Trophoblast cell (in vitro differentiated cells and primary cell): ENCODE results near the gene PPP4R3B.

ENCODE experiments used
- DNase-seq, 2 donors: peaks; one replicate each; pipeline ENCODE4 v3.0.0-alpha.2; 2016
- H2AFZ ChIP-seq: 2 replicates; pipeline ENCODE4 v1.6.1; 2013; ENCODE audit warnings: low read length, moderate library complexity, mild to moderate bottlenecking; ENCODE audit not compliant: insufficient read depth, poor library complexity
- H2AK5ac ChIP-seq: 2 replicates; pipeline ENCODE4 v1.6.1; 2013; ENCODE audit warnings: mild to moderate bottlenecking, low read length
- H2BK120ac ChIP-seq: 2 replicates; pipeline ENCODE4 v1.6.1; 2013; ENCODE audit warnings: low read length, mild to moderate bottlenecking, moderate library complexity; ENCODE audit not compliant: insufficient read depth, poor library complexity
- H2BK12ac ChIP-seq: 2 replicates; pipeline ENCODE4 v1.6.1; 2013; ENCODE audit warnings: mild to moderate bottlenecking, low read length, moderate library complexity
- H2BK5ac ChIP-seq: 2 replicates; pipeline ENCODE4 v1.6.1; 2013; ENCODE audit warnings: low read length, low read depth, moderate library complexity, mild to moderate bottlenecking; ENCODE audit not compliant: poor library complexity
- H3K14ac ChIP-seq: 2 replicates; pipeline ENCODE4 v1.6.1; 2013; ENCODE audit warnings: mild to moderate bottlenecking, low read length
- H3K18ac ChIP-seq: 2 replicates; pipeline ENCODE4 v1.6.1; 2013; ENCODE audit warnings: mild to moderate bottlenecking, low read length
- H3K23ac ChIP-seq: 2 replicates; pipeline ENCODE4 v1.6.1; 2013; ENCODE audit warnings: low read length
- H3K27ac ChIP-seq: 2 replicates; pipeline ENCODE4 v1.5.1; 2013; ENCODE audit warnings: low read depth, mild to moderate bottlenecking, inconsistent platforms, low read length, moderate library complexity
- H3K27me3 ChIP-seq: 2 replicates; pipeline ENCODE4 v1.6.1; 2013; ENCODE audit warnings: inconsistent platforms, mild to moderate bottlenecking, low read length, moderate library complexity; ENCODE audit not compliant: insufficient read depth
- H3K36me3 ChIP-seq, 2 experiments: 1 replicate in 1 of 2; 2 replicates in 1 of 2; pipeline ENCODE4 v1.6.1; 2013; ENCODE audit warnings: low read length in 2 of 2, mild to moderate bottlenecking in 2 of 2, moderate library complexity in 1 of 2; ENCODE audit not compliant: insufficient read depth in 2 of 2, control insufficient read depth in 1 of 2
- H3K4ac ChIP-seq: 2 replicates; pipeline ENCODE4 v1.6.1; 2013; ENCODE audit warnings: low read depth, mild to moderate bottlenecking, low read length, moderate library complexity
- H3K4me1 ChIP-seq, 2 experiments: 1 replicate in 1 of 2; 2 replicates in 1 of 2; pipeline ENCODE4 v1.6.1; 2013; ENCODE audit warnings: low read length in 2 of 2, mild to moderate bottlenecking in 2 of 2, moderate library complexity in 1 of 2; ENCODE audit not compliant: insufficient read depth in 2 of 2, control insufficient read depth in 1 of 2
- H3K4me2 ChIP-seq: 2 replicates; pipeline ENCODE4 v1.6.1; 2013; ENCODE audit warnings: inconsistent platforms, mild to moderate bottlenecking, low read length, moderate library complexity
- H3K4me3 ChIP-seq: 2 replicates; pipeline ENCODE4 v1.5.1; 2013; ENCODE audit warnings: mild to moderate bottlenecking, low read depth, low read length, inconsistent platforms
- H3K79me1 ChIP-seq: one replicate; pipeline ENCODE4 v1.6.1; 2013; ENCODE audit warnings: low read length
- H3K79me2 ChIP-seq: 2 replicates; pipeline ENCODE4 v1.6.1; 2013; ENCODE audit warnings: low read length, mild to moderate bottlenecking; ENCODE audit not compliant: control insufficient read depth, insufficient read depth, poor library complexity
- H3K9ac ChIP-seq: 2 replicates; pipeline ENCODE4 v1.6.1; 2013; ENCODE audit warnings: mild to moderate bottlenecking, low read length
- H3K9me3 ChIP-seq: 2 replicates; pipeline ENCODE4 v1.6.1; 2013; ENCODE audit warnings: low read depth, mild to moderate bottlenecking, control low read depth, inconsistent platforms, low read length; ENCODE audit not compliant: insufficient read depth
- H4K12ac ChIP-seq: 2 replicates; pipeline ENCODE4 v1.6.1; 2013; ENCODE audit warnings: low read depth, mild to moderate bottlenecking, low read length, moderate library complexity
- H4K8ac ChIP-seq: 2 replicates; pipeline ENCODE4 v1.6.1; 2013; ENCODE audit warnings: low read depth, mild to moderate bottlenecking, low read length, moderate library complexity
- H4K91ac ChIP-seq: one replicate; pipeline ENCODE4 v1.6.1; 2013; ENCODE audit warnings: low read depth, mild to moderate bottlenecking, low read length, moderate library complexity
- WGBS: extraction: QIAGEN DNeasy Blood & Tissue Kit; methylation state at CpG from one replicate; pipeline ENCODE4 v1.1.7; 2013; ENCODE audit warnings: missing lambda C conversion rate; ENCODE audit not compliant: insufficient read length, insufficient coverage; ENCODE audit errors: extremely low coverage; 5-methylcytosine and 5-hydroxymethylcytosine counted together

Gene PPP4R3B

GRCh38 chr2:55610954-55611743, 6.3 kb downstream of the PPP4R3B start:
- Histone ChIP-seq H3K4me2 (no peak overlapping the region), H3K27ac (no peak overlapping the region), H2BK12ac (no peak overlapping the region), H4K8ac (no peak overlapping the region), H2BK120ac (no peak overlapping the region), H3K27me3 (no peaks in the 10 kb centered on the region), H3K23ac (no peak overlapping the region), H2AK5ac (no peak overlapping the region), H3K4me1 (no peaks in the 10 kb centered on the region), H3K14ac (no peak overlapping the region), H4K91ac (no peak overlapping the region), H2AFZ (no peak overlapping the region), H2BK5ac (no peak overlapping the region), H4K12ac (no peak overlapping the region), H3K79me1 (no peaks in the 10 kb centered on the region), H3K4me3 (no peak overlapping the region), H3K36me3 (peaks cover 12 to 15% of the 10 kb centered on the region in 2 experiments), H3K9ac (no peak overlapping the region), H3K4ac (no peak overlapping the region), H3K79me2 (peaks cover 2% of the 10 kb centered on the region), H3K9me3 (no peaks in the 10 kb centered on the region), H3K18ac (peak overlapping the region; percentile 82)
- no peak for DNase-seq
- WGBS, result no CpG with 5 or more reads among the region's 3 CpGs

- Histone ChIP-seq H3K79me2 (peaks cover 2% of the 10 kb centered on the region), H3K18ac (no peak overlapping the region), H3K14ac (no peak overlapping the region), H3K4me1 (no peaks in the 10 kb centered on the region), H2BK5ac (no peak overlapping the region), H3K9me3 (no peaks in the 10 kb centered on the region), H3K4me3 (no peak overlapping the region), H3K23ac (no peak overlapping the region), H3K36me3 (peaks cover 12 to 15% of the 10 kb centered on the region in 2 experiments), H4K8ac (no peak overlapping the region), H2AFZ (no peak overlapping the region), H2AK5ac (no peak overlapping the region), H3K9ac (no peak overlapping the region), H3K27ac (no peak overlapping the region), H2BK12ac (no peak overlapping the region), H3K27me3 (no peaks in the 10 kb centered on the region), H4K12ac (no peak overlapping the region), H3K79me1 (no peaks in the 10 kb centered on the region), H4K91ac (no peak overlapping the region), H3K4me2 (no peak overlapping the region), H2BK120ac (no peak overlapping the region), H3K4ac (no peak overlapping the region)
- no peak for DNase-seq
- no CpG with 5 or more reads among the region's 1 CpG for WGBS
Observed at GRCh38 chr2:55609938-55610578, 7.4 kb downstream of the PPP4R3B start.

- no peak for DNase-seq
- no peak overlapping the region for H4K91ac ChIP-seq
- no peak overlapping the region for H4K8ac ChIP-seq
- H2BK5ac ChIP-seq, result no peak overlapping the region
- no peak overlapping the region for H2AK5ac ChIP-seq
- WGBS, result no CpG with 5 or more reads among the region's 8 CpGs
- H3K79me2 ChIP-seq, result peaks cover 4% of the 10 kb centered on the region
- H3K4ac ChIP-seq, result peak overlapping the region; percentile 55
- H2BK12ac ChIP-seq, result no peak overlapping the region
- no peaks in the 10 kb centered on the region for H3K27me3 ChIP-seq
- no peaks in the 10 kb centered on the region for H3K79me1 ChIP-seq
- H3K23ac ChIP-seq, result no peak overlapping the region
- H3K14ac ChIP-seq, result no peak overlapping the region
- no peak overlapping the region for H3K27ac ChIP-seq
- H3K36me3 ChIP-seq, result peaks cover 12 to 15% of the 10 kb centered on the region in 2 experiments
- H3K4me2 ChIP-seq, result no peak overlapping the region
- no peak overlapping the region for H3K9ac ChIP-seq
- no peaks in the 10 kb centered on the region for H3K4me1 ChIP-seq
- no peak overlapping the region for H2AFZ ChIP-seq
- H3K18ac ChIP-seq, result no peak overlapping the region
- H2BK120ac ChIP-seq, result no peak overlapping the region
- no peak overlapping the region for H3K4me3 ChIP-seq
- peak overlapping the region; percentile 54 for H4K12ac ChIP-seq
- no peaks in the 10 kb centered on the region for H3K9me3 ChIP-seq
Observed at GRCh38 chr2:55609193-55609794, 8.1 kb downstream of the PPP4R3B start.

- Histone ChIP-seq H3K36me3 (peaks cover 14 to 16% of the 10 kb centered on the region in 2 experiments), H3K4me3 (no peak overlapping the region), H3K4me1 (no peaks in the 10 kb centered on the region), H3K9ac (no peak overlapping the region), H4K8ac (no peak overlapping the region), H3K79me1 (no peaks in the 10 kb centered on the region), H3K4ac (no peak overlapping the region), H4K12ac (no peak overlapping the region), H3K14ac (no peak overlapping the region), H2AK5ac (no peak overlapping the region), H2AFZ (no peak overlapping the region), H2BK120ac (no peak overlapping the region), H3K18ac (no peak overlapping the region), H3K79me2 (peaks cover 4% of the 10 kb centered on the region), H3K27me3 (no peaks in the 10 kb centered on the region), H3K4me2 (no peak overlapping the region), H2BK5ac (no peak overlapping the region), H2BK12ac (no peak overlapping the region), H3K9me3 (no peaks in the 10 kb centered on the region), H4K91ac (no peak overlapping the region), H3K23ac (no peak overlapping the region), H3K27ac (no peak overlapping the region)
- no peak for DNase-seq
- no CpG with 5 or more reads among the region's 3 CpGs for WGBS
Observed at GRCh38 chr2:55607717-55608116, 9.7 kb downstream of the PPP4R3B start.
